ENCODE data around the gene NF1.

Gene NF1

DNA sequence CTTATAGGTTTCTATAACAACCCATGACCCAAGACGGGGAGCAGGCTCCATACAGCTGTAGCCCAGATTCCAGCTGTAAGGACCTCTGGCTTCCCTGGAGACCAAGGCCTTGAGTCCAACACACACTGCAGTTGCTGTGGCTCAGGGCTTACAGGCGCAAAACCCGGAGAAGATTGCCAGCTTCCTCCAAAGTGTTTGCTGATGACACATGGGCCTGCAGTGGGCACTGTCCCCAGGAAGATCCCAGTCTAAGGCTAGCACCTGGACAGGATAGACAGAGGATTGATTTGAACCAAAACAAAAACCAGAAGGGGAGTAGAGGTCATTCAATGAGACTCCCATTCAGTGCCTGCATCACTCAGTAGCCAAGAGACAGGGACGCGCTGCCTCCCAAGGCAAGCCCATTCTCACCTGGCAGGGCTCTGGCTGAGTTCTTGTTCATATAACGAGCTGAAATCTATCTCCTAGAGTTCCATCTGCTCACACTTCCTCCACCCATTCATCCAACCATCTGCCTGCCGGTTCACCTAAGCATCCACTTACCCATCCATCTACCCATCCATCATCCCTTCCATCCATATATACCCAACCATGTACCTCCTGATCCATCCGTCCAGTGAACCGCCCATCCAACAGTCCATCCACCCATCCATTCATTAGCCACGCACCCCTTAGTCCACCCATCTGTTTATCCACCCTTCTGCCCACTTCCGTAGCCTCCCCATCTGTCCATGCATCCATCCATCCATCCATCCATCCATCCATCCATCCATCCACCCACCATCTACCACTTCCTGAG lies 306.9 kb downstream of the NF1 start:
- Histone ChIP-seq H3K4me3 (ENCODE audit: low read depth, low read length) (no peak overlapping the region), H3K9me3 (ENCODE audit: control insufficient read depth, insufficient read depth, low read depth, low read length) (no peaks in the 10 kb centered on the region), H3K27ac (ENCODE audit: extremely low read depth, low read depth, low read length) (no peak overlapping the region), H3K4me1 (ENCODE audit: control insufficient read depth, insufficient read depth, low read length) (no peaks in the 10 kb centered on the region), H3K36me3 (ENCODE audit: control insufficient read depth in 2 of 2, insufficient read depth in 1 of 2, low read length in 2 of 2) (no peaks in the 10 kb centered on the region)
- TF ChIP-seq, protein P1, sequence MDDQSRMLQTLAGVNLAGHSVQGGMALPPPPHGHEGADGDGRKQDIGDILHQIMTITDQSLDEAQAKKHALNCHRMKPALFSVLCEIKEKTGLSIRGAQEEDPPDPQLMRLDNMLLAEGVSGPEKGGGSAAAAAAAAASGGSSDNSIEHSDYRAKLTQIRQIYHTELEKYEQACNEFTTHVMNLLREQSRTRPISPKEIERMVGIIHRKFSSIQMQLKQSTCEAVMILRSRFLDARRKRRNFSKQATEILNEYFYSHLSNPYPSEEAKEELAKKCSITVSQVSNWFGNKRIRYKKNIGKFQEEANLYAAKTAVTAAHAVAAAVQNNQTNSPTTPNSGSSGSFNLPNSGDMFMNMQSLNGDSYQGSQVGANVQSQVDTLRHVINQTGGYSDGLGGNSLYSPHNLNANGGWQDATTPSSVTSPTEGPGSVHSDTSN (CRISPR knock-in tag; IDR thresholded peaks at IDR 0.05): no peak
- TF ChIP-seq ZNF366 (tag by site-specific recombination; conservative IDR thresholded peaks at IDR 0.05): peak; percentile 89
- TF ChIP-seq ZBTB17 (tag by site-specific recombination; IDR thresholded peaks at IDR 0.05): peak; percentile 86
- TF ChIP-seq ZNF175 (tag by site-specific recombination; IDR thresholded peaks at IDR 0.05): no peak
- no peak for TF ChIP-seq ZNF707 (tag by site-specific recombination; IDR thresholded peaks at IDR 0.05)
- TF ChIP-seq ZNF211 (tag by site-specific recombination; IDR thresholded peaks at IDR 0.05; ENCODE audit: low read depth): no peak
- no peak for TF ChIP-seq MEIS1 (CRISPR knock-in tag; IDR thresholded peaks at IDR 0.05; ENCODE audit: borderline replicate concordance)
- ChIA-PET CTCF (interaction anchor here (1.8 kb wide), 1 partner anchor 12 kb away, joined by 6 read pairs; no protein-coding TSS in a partner anchor), POLR2A (interaction anchor here (1.5 kb wide), 1 partner anchor 86 kb away, joined by 3 read pairs; no protein-coding TSS in a partner anchor)

DNA sequence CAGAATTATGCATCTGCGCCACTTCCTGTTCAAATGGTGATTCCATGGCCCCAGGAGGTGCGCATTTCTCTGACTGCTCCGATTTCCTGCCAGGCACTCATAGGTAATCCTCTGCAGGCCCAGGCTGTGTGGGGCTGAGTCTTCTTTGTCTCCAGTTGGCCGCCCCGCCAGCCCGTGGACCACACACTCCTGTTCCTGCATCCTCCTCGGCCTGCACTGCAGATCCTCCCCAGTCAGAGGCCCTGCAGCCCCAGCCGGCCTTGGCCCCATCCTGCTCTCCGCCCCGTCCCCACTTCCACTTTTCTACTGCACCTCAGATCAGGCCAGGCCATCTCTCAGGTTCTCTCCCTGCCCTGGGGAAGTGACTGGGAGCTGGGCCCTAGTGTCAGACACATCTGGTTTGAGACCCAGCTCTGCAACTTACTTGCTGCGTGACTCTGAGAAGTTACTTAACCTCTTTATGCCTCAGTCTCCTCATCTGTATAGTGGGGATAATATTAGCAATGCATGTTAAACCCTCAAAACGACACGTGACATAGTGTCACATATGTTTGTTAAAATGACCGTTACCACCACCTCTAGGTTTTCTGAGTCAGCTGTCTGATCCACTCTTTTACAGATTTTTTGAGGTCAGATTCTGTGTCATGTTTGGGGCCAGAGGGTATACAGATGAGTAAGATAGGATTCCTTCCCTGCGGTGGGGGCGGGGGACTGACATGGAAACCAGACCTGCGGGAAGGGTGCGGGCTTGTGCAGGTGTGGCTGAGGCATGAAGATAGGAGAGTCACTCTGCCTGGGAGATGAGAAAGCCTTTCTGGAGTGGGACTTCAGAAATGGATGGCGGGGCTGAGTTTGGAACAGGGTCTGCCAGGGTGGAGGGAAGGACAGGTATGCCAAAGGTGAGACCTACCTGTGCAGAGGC lies 309.5 kb downstream of the NF1 start:
- Histone ChIP-seq H3K9me3 (ENCODE audit: control insufficient read depth, insufficient read depth, low read depth, low read length) (no peaks in the 10 kb centered on the region), H3K36me3 (ENCODE audit: control insufficient read depth in 2 of 2, insufficient read depth in 1 of 2, low read length in 2 of 2) (no peaks in the 10 kb centered on the region), H3K4me3 (ENCODE audit: low read depth, low read length) (no peak overlapping the region), H3K27ac (ENCODE audit: extremely low read depth, low read depth, low read length) (no peak overlapping the region), H3K4me1 (ENCODE audit: control insufficient read depth, insufficient read depth, low read length) (peaks cover 6% of the 10 kb centered on the region; the same call in 1 of the 2 replicates)
- TF ChIP-seq ZNF140 (tag by site-specific recombination; IDR thresholded peaks at IDR 0.05): no peak
- TF ChIP-seq ZNF677 (tag by site-specific recombination; IDR thresholded peaks at IDR 0.05): no peak
- TF ChIP-seq, protein P2, sequence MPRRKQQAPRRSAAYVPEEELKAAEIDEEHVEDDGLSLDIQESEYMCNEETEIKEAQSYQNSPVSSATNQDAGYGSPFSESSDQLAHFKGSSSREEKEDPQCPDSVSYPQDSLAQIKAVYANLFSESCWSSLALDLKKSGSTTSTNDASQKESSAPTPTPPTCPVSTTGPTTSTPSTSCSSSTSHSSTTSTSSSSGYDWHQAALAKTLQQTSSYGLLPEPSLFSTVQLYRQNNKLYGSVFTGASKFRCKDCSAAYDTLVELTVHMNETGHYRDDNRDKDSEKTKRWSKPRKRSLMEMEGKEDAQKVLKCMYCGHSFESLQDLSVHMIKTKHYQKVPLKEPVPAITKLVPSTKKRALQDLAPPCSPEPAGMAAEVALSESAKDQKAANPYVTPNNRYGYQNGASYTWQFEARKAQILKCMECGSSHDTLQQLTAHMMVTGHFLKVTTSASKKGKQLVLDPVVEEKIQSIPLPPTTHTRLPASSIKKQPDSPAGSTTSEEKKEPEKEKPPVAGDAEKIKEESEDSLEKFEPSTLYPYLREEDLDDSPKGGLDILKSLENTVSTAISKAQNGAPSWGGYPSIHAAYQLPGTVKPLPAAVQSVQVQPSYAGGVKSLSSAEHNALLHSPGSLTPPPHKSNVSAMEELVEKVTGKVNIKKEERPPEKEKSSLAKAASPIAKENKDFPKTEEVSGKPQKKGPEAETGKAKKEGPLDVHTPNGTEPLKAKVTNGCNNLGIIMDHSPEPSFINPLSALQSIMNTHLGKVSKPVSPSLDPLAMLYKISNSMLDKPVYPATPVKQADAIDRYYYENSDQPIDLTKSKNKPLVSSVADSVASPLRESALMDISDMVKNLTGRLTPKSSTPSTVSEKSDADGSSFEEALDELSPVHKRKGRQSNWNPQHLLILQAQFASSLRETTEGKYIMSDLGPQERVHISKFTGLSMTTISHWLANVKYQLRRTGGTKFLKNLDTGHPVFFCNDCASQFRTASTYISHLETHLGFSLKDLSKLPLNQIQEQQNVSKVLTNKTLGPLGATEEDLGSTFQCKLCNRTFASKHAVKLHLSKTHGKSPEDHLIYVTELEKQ (tag by site-specific recombination; IDR thresholded peaks at IDR 0.05; ENCODE audit: borderline replicate concordance): no peak
- TF ChIP-seq MEIS1 (CRISPR knock-in tag; IDR thresholded peaks at IDR 0.05; ENCODE audit: borderline replicate concordance): no peak
- no peak for TF ChIP-seq ZNF585B (tag by site-specific recombination; IDR thresholded peaks at IDR 0.05)
- TF ChIP-seq, protein P3, sequence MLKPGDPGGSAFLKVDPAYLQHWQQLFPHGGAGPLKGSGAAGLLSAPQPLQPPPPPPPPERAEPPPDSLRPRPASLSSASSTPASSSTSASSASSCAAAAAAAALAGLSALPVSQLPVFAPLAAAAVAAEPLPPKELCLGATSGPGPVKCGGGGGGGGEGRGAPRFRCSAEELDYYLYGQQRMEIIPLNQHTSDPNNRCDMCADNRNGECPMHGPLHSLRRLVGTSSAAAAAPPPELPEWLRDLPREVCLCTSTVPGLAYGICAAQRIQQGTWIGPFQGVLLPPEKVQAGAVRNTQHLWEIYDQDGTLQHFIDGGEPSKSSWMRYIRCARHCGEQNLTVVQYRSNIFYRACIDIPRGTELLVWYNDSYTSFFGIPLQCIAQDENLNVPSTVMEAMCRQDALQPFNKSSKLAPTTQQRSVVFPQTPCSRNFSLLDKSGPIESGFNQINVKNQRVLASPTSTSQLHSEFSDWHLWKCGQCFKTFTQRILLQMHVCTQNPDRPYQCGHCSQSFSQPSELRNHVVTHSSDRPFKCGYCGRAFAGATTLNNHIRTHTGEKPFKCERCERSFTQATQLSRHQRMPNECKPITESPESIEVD (tag by site-specific recombination; IDR thresholded peaks at IDR 0.05): no peak
- no peak for TF ChIP-seq PRDM1 (tag by site-specific recombination; IDR thresholded peaks at IDR 0.05)
- TF ChIP-seq ZNF214 (tag by site-specific recombination; IDR thresholded peaks at IDR 0.05; ENCODE audit: borderline replicate concordance): no peak
- no peak for TF ChIP-seq ZNF624 (tag by site-specific recombination; IDR thresholded peaks at IDR 0.05)
- TF ChIP-seq SCRT1 (tag by site-specific recombination; IDR thresholded peaks at IDR 0.05; ENCODE audit: borderline replicate concordance): no peak
- TF ChIP-seq ZNF549 (tag by site-specific recombination; IDR thresholded peaks at IDR 0.05): no peak
- no peak for TF ChIP-seq ZFP37 (tag by site-specific recombination; IDR thresholded peaks at IDR 0.05)
- TF ChIP-seq ZNF311 (tag by site-specific recombination; IDR thresholded peaks at IDR 0.05; ENCODE audit: borderline replicate concordance): no peak
- TF ChIP-seq, protein P4, sequence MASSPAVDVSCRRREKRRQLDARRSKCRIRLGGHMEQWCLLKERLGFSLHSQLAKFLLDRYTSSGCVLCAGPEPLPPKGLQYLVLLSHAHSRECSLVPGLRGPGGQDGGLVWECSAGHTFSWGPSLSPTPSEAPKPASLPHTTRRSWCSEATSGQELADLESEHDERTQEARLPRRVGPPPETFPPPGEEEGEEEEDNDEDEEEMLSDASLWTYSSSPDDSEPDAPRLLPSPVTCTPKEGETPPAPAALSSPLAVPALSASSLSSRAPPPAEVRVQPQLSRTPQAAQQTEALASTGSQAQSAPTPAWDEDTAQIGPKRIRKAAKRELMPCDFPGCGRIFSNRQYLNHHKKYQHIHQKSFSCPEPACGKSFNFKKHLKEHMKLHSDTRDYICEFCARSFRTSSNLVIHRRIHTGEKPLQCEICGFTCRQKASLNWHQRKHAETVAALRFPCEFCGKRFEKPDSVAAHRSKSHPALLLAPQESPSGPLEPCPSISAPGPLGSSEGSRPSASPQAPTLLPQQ (tag by site-specific recombination; IDR thresholded peaks at IDR 0.05): no peak
- TF ChIP-seq BCL11B (tag by site-specific recombination; IDR thresholded peaks at IDR 0.05; ENCODE audit: low read depth): no peak
- no peak for TF ChIP-seq ZNF747 (tag by site-specific recombination; IDR thresholded peaks at IDR 0.05)
- no peak for TF ChIP-seq ZNF335 (tag by site-specific recombination; conservative IDR thresholded peaks at IDR 0.05)
- no peak for TF ChIP-seq ZNF473 (tag by site-specific recombination; IDR thresholded peaks at IDR 0.05)
- POLR2A ChIA-PET: no interaction called here
- CTCF ChIA-PET: no interaction called here

Measured in HEK293 (cell line).